Mammary epithelial cell (primary cell): ENCODE data around the gene PDCD7.

Source experiments
- CTCF ChIP-seq, 2 donors: IDR thresholded peaks in 1 of 2; conservative IDR thresholded peaks in 1 of 2; 2 replicates each; pipeline ENCODE4 v1.5.1; 2011 to 2012; ENCODE audit warnings: inconsistent platforms in 2 of 2, low read length in 2 of 2, mild to moderate bottlenecking in 2 of 2, control low read depth in 1 of 2, low read depth in 1 of 2; ENCODE audit not compliant: insufficient read depth in 1 of 2; ENCODE audit errors: extremely low read depth in 1 of 2
- EZH2 ChIP-seq: IDR thresholded peaks from 2 replicates; pipeline ENCODE4 v1.6.1; 2012; ENCODE audit warnings: low read length, inconsistent platforms, borderline replicate concordance

GRCh38 chr15:65085990-65086679 is 47.5 kb downstream of the PDCD7 start:
- TF ChIP-seq CTCF (conservative IDR thresholded peaks at IDR 0.05 in 1 of 2, IDR thresholded peaks at IDR 0.05 in 1 of 2; ENCODE audit: extremely low read depth in 1 of 2, insufficient read depth in 1 of 2, low read depth in 1 of 2, low read length in 2 of 2) = peak; percentile 64 to 69
- no peak for TF ChIP-seq EZH2
